HL-60 (cell line): ENCODE data around the gene CAPZA2.

ENCODE experiments used
- DNase-seq, 2 experiments: peaks; one replicate each; pipeline ENCODE4 v3.0.0-alpha.2; 2010 to 2020; ENCODE audit warnings: low read depth in 1 of 2, low spot score in 1 of 2
- H3K27ac ChIP-seq: fragments of 250-450 bp; sonication (Bioruptor Pico); replicated peaks from 2 replicates; pipeline ENCODE4 v1.5.1; 2020; ENCODE audit warnings: mild to moderate bottlenecking, moderate library complexity
- H3K27me3 ChIP-seq: fragments of 250-450 bp; sonication (Bioruptor Pico); 2 replicates; pipeline ENCODE4 v1.5.1; 2021; ENCODE audit warnings: mild to moderate bottlenecking, moderate library complexity; ENCODE audit not compliant: insufficient read depth, poor library complexity, severe bottlenecking
- H3K4me3 ChIP-seq: replicated peaks from 2 replicates; pipeline ENCODE4 v1.5.1; 2011; ENCODE audit warnings: mild to moderate bottlenecking, control low read depth, low read length; ENCODE audit not compliant: insufficient read depth
- CTCF ChIP-seq: IDR thresholded peaks from one replicate; pipeline ENCODE4 v1.5.1; 2011; ENCODE audit warnings: low read length, control low read depth, inconsistent platforms; ENCODE audit not compliant: insufficient read depth
- GABPA ChIP-seq: IDR thresholded peaks from 2 replicates; pipeline ENCODE4 v1.6.1; 2012; ENCODE audit warnings: low read depth
- POLR2AphosphoS5 ChIP-seq: IDR thresholded peaks from 2 replicates; pipeline ENCODE4 v1.6.1; 2012; ENCODE audit warnings: low read depth
- REST ChIP-seq: IDR thresholded peaks from 2 replicates; pipeline ENCODE4 v1.6.1; 2012; ENCODE audit warnings: low read depth; ENCODE audit not compliant: insufficient replicate concordance
- SPI1 ChIP-seq: IDR thresholded peaks from 2 replicates; pipeline ENCODE4 v1.6.1; 2012; ENCODE audit warnings: low read depth, mild to moderate bottlenecking, borderline replicate concordance

The CAPZA2 gene

DNA sequence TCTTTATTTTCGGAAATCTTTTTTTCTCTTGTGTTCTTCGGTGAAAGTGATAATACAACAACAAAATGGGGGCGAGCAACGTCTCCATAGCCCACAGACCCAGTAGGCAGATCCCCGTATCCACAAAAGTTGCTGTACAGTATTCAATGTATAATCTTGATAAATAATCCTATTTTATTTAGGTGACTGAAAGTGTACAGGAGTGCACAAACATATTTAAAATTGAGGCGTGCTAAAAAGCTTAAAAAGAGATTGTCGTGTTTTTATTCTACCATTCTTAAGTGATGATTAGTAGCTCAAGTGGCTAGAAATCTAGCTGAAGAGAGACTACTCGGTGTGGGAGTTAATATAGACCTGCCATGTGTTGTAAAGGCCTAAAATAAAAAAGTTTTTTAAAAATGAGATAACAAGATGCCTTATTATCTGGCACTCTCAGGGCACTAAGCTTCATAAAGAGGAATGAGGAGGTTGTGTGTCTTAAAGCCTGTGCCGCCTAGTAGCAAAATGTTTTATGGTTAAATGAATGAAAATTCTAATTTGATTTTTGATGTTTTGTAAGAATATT lies 1.6 kb downstream of the CAPZA2 start:
- Histone ChIP-seq H3K27me3 (no peaks in the 10 kb centered on the region), H3K4me3 (peak overlapping the region; percentile 94), H3K27ac (peak overlapping the region; percentile 99)
- no peak for TF ChIP-seq GABPA
- no peak for TF ChIP-seq REST
- TF ChIP-seq POLR2AphosphoS5 = no peak
- TF ChIP-seq CTCF = no peak
- TF ChIP-seq SPI1 = no peak
- no peak for DNase-seq

DNA sequence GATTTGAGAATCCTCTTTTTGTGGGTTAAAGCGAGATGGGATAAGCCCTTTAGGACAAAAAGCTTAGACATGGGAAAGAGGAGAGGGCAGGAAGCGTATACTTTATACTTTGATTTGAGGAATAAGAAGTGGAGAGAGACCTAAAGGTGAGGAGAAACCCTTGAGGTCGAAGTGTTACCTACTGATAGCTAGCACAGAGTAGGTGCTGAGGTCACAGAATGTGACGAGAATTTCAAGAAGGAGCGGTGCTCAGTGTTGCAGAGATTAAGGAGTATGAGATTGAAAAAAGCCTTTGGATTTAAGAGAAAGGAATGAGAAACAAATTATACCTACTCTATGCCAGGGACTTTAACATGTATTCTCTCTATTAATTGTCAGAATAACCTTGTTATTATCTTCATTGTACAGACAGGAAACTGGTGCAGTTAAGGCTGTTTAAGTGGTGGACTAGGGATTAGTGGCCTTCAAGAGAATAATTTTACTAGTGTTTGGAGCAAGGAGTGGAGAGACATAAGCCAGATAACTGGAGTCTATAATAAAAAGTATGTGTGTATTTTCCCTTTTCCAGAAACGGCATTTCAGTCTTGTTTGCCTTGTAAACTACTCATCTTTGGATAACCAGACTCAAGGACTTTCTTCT lies 8.8 kb downstream of the CAPZA2 start:
- TF ChIP-seq SPI1 (no peak), CTCF (no peak), POLR2AphosphoS5 (no peak), GABPA (no peak)
- H3K4me3 ChIP-seq = no peak overlapping the region
- no peak for DNase-seq
- H3K27ac ChIP-seq = no peak overlapping the region
- H3K27me3 ChIP-seq = no peaks in the 10 kb centered on the region

- H3K4me3 ChIP-seq = no peak overlapping the region
- no peak for DNase-seq
- no peak overlapping the region for H3K27ac ChIP-seq
- H3K27me3 ChIP-seq = no peaks in the 10 kb centered on the region
- TF ChIP-seq SPI1 (no peak), REST (no peak), GABPA (no peak), POLR2AphosphoS5 (no peak), CTCF (no peak)
Measured at GRCh38 chr7:116872026-116872425, 9.6 kb downstream of the CAPZA2 start.
